HG02678 (cell line): ENCODE measurements around the gene VTA1.
"Not testable (repeated sequence)": the region's sequence is repeated elsewhere in the genome, so short reads cannot be mapped to it uniquely, and the experiment has no call there.

Experiments used
- ATAC-seq: cut with Tn5 transposase; IDR thresholded peaks from one replicate; pipeline ENCODE4 v1.9.1; 2021; ENCODE audit warnings: mild to moderate bottlenecking, moderate library complexity; ENCODE audit not compliant: unreplicated experiment

Gene VTA1, protein sequence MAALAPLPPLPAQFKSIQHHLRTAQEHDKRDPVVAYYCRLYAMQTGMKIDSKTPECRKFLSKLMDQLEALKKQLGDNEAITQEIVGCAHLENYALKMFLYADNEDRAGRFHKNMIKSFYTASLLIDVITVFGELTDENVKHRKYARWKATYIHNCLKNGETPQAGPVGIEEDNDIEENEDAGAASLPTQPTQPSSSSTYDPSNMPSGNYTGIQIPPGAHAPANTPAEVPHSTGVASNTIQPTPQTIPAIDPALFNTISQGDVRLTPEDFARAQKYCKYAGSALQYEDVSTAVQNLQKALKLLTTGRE

DNA sequence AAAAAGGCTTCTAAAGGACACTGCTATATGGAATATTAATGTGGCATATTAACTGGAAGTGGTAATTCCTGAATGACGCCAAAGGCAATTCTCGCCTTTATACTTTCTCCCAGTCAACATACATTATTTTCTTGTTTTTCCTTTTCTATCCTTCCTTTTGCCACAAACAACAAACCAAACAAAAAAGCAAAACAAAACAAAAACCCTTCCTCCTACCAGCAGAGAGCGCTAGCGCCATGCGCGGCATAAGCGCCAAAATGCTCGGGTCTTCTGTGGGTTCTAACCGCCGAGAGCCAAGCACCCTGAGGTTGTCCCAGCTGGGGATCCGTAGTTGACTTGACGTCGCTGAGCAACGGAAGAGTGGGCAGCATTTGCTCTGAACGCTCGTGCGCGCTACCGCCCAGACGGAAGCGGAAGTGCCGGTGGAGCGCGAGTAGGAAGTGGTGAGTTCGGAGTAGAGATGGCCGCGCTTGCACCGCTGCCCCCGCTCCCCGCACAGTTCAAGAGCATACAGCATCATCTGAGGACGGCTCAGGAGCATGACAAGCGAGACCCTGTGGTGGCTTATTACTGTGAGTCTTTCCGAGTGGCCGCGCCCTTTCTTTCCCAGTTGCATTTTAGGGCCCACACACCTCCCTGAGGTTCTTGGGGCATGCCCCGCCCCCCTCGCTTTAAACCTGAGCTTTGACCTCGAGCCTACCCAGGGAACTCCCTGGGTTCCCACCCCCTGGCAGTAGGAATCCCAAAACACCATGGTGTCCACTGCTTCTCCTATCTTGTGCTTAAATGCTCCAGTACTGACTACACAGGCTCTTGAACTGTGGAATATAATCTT is at the start of gene VTA1, which contains the start of gene NMBR:
Gene VTA1, plus strand, starts transcription at position 436 of the 835 bp plus-strand sequence. Its CDS starts 25 bp downstream, at position 461.
Gene NMBR, minus strand, starts transcription at position 295 of the 835 bp plus-strand sequence. CDS start 58,464 bp downstream, outside the sequence.
- peak; percentile 99 for ATAC-seq

DNA sequence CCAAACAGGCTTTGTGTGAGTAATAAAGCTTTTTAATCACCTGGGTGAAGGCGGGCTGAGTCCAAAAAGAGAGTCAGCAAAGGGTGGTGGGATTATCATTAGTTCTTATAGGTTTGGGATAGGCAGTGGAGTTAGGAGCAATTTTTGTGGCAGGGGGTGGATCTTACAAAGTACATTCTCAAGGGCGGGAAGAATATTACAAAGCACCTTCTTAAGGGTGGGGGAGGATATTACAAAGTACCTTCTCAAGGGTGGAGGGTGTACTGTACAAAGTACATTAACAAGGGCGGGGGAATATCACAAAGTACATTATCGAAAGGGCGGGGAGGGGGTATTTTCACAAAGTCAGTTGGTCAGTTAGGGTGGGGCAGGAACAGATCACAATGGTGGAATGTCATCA is 42.2 kb upstream of the VTA1 start:
- not testable (repeated sequence) for ATAC-seq

DNA sequence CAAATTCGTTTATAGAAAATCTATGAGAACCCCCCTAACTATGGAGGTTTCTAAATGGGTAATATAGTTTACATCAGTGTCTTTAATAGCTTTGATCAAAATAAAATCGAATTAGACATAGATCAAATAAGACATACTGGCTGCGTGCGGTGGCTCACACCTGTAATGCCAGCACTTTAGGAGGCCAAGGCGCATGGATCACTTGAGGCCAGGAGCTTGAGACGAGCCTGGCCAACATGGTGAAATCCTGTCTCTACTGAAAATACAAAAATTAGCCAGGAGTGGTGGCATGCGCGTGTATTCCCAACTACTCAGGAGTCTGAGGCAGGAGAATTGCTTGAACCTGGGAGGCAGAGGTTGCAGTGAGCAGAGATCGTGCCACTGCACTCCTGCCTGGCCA is 36.2 kb upstream of the VTA1 start:
- not testable (repeated sequence) for ATAC-seq

DNA sequence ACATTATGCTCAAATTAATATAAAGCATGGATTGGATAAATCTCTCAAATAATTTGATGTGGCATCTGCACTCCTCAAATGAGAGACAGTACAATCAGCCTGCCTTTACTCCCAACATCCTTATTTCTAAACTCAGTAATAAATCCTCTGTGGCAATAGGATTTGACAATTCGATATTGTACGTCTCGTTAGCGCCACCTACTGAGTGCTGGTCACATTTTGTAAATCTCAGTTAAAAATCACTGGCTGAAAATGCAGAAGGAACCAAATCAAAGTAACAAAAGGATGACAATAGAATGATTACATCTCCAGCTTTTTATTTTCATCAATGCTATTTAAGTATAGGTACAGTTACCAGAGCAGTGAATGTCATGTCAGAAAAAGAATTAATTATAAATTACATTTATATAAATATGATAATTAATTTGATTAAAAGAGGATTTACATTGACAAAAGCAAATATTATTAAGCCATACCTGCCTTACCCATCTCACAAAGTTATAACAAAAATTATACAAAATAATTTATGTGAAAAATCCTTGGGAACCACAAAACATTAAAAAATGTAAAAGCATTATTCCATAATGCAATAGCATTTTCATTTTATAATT is 34.5 kb upstream of the VTA1 start:
- peak; percentile 67 for ATAC-seq

DNA sequence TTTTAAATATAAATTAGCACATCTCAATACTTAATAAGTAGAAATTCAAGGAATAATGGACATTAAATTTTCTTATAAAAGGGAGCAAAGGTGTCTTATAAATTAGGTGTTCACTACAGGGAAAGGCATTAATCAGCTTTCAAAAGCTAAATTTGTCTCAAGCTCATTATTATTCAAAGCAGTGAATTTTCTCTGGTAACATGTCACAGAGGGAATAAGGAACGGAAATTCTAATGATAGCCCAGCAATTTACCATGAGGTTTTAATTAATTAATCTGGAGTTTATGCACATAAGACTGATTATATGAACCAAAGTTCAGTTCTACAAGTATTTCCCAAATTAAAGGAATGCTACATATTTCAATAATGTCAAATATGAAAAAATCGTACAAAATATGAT is 29.7 kb upstream of the VTA1 start:
- no peak for ATAC-seq

DNA sequence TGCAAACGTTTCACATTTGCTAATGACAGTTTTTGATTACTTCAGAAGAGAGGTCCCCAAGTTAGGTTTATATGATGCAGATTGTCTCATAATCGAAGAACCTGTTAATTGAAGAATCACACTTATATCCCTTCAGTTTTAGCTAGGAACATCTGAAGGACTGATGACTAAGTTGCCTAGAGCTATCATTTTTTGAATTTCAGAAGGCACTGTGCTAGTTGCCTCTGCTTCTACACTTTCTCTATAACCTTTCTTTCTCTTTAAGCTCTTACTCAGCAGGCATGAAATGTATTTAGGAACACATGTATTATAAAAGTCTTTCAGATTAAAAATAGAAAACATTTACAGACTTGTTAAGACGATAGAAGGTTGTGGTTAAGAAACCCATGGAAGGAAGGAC is 28.7 kb upstream of the VTA1 start:
- ATAC-seq: no peak

DNA sequence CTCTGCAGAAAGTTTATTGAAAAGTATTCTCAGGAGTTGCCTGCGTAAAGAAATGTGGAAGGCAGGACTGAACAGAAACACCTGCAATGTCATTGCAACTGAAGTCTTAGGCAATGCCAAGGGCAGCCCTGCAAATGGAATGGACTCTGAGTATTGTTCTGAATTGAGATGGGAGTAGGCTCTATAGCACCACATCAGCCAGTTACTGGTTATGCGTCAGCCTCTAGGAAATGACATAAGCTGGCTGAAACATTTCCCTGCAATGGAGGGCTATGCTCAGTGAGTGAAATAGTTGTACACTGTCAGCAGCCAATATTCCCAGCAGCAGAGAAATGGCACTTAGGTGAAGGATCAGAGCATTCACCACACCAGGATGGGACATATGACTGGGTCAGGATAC is 28.1 kb upstream of the VTA1 start:
- ATAC-seq: no peak

DNA sequence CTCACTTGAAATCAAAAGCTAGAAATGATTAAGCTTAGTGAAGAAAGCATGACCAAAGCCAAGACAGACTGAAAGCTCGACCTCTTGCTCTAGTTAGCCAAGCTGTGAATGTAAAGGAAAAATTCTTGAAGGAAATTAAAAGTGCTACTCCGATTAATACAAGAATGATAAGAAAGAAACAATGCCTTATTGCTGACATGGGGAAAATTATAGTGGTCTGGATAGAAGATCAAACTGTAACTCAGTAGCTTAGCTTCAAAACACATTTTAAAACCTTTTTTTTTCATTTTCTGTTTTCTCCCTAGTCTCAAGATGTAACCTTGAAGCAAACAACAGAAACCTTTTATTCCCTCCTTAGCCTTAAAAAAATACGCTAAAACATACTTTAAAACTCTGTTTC is 25.7 kb upstream of the VTA1 start:
- ATAC-seq: no peak

DNA sequence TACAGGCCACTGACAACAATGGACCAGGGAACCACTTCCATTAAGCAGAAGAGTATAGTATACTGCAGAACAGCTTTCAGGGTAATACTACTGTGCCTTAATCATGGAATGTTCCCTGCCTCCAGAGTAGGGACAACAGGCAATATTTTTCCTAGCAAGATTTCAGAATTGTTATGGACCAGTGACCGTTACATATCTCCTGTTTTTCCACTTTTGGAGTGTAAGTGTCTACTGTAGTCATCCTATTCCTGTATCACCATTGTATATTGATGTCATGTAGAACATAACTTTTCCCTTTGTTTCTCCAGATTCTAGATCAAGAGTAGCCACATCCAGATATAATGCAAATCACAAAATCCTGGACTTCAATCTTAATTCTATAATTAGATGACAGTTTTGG is 16.2 kb upstream of the VTA1 start:
- ATAC-seq: no peak

DNA sequence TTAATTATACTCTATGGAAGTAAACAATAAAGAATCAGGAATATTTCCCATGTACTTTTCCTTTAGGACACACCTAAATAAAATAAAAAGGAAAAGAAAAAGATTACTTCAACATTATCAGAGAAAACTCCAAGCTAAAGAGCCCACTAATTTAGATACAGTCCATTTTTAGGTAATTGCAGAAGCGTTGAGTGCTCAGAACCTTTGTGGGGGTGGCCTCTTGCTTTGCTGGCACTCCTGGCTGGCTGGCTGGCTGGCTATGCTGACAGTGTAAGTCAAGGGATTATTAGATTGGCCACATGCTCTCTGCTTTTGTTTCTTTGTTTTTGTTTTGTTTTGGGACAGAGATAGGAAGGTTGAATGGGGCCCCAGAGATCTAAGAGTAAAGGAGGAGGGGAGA is 14.4 kb upstream of the VTA1 start, which contains the start of gene GJE1:
Gene GJE1, plus strand, starts transcription at position 301 of the 400 bp plus-strand sequence. CDS start 234 bp downstream, outside the sequence.
- ATAC-seq: no peak

DNA sequence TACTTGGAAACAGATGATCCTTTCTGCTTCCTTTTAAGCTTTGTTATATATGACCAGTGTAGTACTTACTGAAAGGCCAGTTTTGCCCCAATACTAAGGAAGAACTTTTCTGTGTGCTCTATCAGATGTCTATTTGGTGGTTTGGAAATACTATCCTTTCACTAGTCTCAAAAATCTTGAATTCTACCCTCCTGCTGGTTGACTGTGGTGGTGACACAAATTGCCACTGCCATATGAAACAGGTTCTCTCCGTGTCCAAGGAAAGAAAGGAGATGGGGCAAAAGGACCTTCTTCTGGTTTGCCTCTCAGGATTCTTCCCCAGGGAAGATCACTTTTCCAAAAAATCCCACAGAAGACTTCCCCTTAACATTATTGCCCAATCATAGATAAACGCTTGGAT is 8.2 kb upstream of the VTA1 start:
- no peak for ATAC-seq

DNA sequence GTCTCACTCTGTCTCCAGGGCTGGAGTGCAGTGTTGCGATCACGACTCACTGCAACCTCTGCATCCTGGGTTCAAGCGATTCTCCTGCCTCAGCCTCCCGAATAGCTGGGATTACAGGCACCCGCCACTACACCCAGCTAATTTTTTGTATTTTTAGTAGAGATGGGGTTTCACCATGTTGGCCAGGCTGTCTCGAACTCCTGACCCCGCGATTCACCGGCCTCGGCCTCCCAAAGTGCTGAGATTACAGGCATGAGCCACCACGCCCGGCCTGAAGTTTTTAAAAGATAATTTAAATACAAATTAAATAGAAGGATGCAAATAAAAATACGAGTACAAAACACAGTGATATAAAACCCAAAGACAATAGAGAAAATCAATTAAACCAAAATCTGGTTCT is 5.5 kb upstream of the VTA1 start:
- not testable (repeated sequence) for ATAC-seq

DNA sequence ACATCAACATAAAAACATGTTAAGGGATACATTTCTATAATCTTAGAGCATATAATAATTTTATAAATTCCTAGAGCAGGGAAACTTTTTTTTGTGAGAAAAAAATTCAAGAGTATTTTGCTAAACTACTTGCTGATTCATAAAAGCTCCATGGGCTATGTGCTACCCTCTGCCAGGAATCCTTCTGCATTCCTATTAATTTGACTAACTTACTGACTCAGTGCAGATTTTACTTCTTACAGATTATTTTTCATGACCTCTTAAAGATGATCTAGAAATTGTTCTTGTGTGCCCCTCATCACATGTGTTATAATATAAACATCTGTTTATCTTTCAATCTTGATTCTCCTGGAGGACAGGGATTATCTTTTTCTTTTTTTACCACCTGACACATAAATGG is 5.7 kb downstream of the VTA1 start:
- no peak for ATAC-seq

DNA sequence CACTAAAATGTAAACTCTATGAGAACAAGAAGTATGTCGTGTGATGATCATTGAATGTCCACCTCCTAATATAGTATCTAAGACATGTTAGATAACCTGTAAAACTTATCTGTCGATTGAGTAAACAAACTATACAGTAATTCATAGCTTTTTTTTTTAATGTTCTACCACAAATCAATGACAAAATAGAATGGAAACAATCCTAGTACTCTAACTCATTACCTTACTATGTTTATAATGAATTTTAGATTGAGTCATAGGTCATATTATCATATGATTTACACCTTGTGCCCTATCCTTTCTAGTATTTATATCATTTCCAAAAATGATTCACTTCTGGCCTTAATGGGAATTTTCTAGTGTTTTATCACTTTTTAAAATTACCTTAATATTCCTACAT is 6.1 kb downstream of the VTA1 start:
- ATAC-seq: no peak

DNA sequence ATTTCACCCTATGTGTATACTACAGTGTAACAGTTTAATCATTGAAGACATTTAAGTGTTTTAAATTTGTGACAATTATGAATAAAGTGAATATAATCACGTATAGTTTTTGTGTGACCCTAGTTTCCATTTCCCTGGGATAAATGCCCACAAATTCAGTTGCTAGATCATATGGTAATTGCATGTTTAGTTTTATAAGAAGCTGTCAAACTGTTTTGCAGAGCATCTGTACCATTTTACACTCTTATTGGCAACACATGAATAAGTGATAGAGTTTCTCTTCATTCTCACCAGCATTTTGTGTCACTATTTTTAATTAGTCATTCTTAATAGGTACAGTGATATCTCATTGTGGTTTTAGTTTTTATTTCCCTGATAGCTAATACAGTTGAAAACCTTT is 7.3 kb downstream of the VTA1 start:
- ATAC-seq: no peak

DNA sequence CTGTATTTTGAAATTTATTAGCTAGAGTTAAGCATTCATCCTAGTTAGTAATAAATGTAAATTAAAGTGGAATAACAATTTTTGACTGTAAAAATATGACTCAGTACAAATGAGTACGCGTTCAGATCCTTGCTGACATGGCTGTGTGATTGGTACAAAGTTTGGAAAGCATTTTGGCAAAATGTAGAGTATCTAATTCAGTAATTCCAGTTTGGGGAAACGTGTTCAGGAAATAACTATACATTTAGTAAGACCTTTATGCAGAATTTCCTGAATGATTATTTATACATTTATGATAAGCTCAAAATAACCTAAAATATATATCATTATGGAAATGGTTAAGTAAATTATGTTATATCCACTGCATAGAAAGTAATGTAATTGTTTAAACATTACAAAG is 8.0 kb downstream of the VTA1 start:
- ATAC-seq: no peak

DNA sequence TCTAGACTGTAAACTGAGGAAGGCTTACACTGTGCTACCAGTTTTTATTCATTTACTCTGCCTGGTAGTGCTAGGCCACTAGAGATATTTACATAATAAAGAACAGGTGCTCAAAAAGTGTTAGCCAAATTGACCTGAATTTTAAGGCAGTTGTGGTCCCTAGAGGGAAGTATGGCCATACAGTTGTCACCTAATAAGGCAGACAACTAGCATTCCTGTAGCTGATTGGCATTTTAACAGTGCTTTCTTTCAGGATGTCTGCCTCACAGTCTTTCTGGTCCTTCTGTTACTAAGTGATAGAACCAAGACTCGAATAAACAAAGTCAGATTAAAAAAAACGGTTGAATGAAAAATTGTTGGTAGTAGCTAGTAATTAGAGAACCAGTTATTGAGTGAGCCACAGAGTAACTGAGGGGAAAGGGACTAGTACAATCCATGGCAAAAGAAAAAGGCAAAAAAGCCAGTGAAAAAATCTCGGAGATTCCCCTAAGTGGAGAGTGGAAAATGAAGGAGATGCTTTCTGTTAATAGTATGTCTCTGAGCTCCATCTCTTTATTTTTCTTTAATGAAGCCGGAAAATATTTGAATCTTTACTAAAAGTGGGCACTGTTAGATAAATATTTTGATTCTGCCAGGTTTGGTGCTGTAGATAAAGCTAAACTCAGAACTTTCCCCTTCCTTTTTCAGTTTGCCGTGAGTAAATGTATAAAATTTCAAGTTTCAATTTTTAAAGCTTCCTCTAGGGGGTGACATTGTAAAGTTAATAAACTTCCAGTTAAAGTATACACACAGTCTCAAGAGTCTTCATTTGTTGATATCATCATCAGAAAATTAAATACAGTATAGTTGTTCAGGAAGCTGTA is 9.1 kb downstream of the VTA1 start:
- ATAC-seq: peak; percentile 70

DNA sequence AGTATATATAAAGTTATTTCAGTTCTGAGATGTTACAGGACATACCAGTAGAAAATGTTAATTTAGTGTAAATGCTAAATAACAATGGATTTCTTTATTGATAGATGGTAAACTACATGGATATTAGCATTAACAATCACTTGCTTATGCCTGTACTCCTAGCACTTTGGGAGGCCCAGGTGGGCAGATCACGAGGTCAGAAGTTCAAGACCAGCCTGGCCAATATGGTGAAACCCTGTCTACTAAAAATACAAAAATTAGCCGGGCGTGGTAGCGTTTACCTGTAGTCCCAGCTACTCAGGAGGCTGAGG is 9.7 kb downstream of the VTA1 start:
- ATAC-seq: not testable (repeated sequence)

DNA sequence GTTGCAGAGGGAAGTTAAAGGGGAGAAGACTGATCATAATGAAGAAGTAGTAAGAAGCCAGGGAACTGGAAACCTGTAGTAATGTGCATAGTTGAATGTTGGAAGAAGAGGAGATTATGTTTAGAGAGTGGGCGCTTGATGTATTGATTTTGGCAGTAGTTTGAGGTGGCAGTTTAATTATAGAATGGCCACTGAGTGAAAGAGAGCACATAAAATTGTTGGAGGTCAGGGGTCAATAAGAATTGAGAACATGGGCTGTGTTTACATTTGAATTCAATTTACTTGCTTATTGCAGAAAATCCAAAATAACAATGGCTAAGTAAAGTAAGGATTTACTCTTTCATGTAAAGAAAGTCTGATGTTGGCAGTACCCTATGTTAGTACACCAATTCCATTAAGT is 15.7 kb downstream of the VTA1 start:
- no peak for ATAC-seq

DNA sequence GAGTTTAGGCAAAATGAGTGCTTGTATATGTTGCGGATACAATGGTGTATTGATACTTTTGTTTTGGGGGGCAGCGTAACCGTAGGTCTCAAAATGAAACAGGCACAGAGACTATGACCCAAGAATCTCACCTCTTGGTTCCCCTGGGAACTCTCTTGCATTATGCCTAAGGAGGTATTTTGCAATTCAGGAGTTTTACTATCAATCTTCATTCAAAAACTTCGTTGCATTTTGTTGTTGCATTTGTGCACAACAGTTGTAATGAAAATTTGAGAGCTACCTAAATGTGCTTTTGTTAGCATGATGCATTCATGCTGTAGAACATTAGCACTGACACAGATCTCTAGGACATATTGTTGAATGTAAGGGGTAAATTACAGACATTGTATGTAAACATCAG is 18.2 kb downstream of the VTA1 start:
- no peak for ATAC-seq

DNA sequence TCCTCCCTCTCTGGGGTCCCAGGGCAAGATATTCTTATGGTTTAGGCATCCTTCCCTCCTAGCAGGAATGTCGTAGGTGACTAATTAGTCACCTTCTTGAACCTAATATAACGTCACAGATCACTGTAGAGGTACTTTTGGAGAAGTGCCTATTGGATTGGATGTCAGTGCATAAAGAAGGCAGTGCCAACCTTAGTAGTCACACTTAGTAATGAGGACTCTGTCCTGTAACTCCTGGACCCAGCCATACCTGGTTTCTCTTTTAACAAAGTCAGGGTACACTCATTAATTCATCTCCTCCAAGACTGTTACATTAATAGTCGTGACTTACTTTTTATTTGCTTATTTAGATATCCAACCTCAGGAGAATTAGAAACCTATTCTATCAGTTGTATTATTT is 20.0 kb downstream of the VTA1 start:
- no peak for ATAC-seq
